ENCODE data around the gene SNX19.
"Not testable (repeated sequence)": the region's sequence is repeated elsewhere in the genome, so short reads cannot be mapped to it uniquely, and the experiment has no call there.

Gene SNX19

GRCh38 chr11:130858215-130858614 lies 58.1 kb downstream of the SNX19 start:
- no peaks in the 10 kb centered on the region for H3K36me3 ChIP-seq (ENCODE audit: low read depth)
- DNase-seq (ENCODE audit: low spot score) (no peak), ATAC-seq (ENCODE audit: low read depth) (no peak)
- no peaks in the 10 kb centered on the region for H3K27me3 ChIP-seq (ENCODE audit: insufficient read depth, poor library complexity, severe bottlenecking)
- H3K4me3 ChIP-seq (ENCODE audit: severe bottlenecking): no peak overlapping the region
- H3K4me1 ChIP-seq (ENCODE audit: insufficient read depth, poor library complexity, severe bottlenecking): no peaks in the 10 kb centered on the region
- no peaks in the 10 kb centered on the region for H3K9me3 ChIP-seq (ENCODE audit: severe bottlenecking)
- TF ChIP-seq, protein P1, sequence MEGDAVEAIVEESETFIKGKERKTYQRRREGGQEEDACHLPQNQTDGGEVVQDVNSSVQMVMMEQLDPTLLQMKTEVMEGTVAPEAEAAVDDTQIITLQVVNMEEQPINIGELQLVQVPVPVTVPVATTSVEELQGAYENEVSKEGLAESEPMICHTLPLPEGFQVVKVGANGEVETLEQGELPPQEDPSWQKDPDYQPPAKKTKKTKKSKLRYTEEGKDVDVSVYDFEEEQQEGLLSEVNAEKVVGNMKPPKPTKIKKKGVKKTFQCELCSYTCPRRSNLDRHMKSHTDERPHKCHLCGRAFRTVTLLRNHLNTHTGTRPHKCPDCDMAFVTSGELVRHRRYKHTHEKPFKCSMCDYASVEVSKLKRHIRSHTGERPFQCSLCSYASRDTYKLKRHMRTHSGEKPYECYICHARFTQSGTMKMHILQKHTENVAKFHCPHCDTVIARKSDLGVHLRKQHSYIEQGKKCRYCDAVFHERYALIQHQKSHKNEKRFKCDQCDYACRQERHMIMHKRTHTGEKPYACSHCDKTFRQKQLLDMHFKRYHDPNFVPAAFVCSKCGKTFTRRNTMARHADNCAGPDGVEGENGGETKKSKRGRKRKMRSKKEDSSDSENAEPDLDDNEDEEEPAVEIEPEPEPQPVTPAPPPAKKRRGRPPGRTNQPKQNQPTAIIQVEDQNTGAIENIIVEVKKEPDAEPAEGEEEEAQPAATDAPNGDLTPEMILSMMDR (IDR thresholded peaks at IDR 0.05; ENCODE audit: poor library complexity, severe bottlenecking): no peak
- H3K27ac ChIP-seq (ENCODE audit: poor library complexity, severe bottlenecking): no peak overlapping the region

DNA sequence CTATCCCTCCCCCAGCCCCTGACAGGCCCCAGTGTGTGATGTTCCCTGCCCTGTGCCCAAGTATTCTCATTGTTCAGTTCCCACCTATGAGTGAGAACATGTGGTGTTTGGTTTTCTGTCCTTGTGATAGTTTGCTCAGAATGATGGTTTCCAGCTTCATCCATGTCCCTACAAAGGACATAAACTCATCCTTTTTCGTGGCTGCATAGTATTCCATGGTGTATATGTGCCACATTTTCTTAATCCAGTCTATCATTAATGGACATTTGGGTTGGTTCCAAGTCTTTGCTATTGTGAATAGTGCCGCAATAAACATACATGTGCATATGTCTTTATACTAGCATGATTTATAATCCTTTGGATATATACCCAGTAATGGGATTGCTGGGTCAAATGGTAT lies 60.6 kb downstream of the SNX19 start:
- DNase-seq (ENCODE audit: low spot score); H3K27me3 ChIP-seq (ENCODE audit: insufficient read depth, poor library complexity, severe bottlenecking); H3K9me3 ChIP-seq (ENCODE audit: severe bottlenecking); H3K36me3 ChIP-seq (ENCODE audit: low read depth); H3K27ac ChIP-seq (ENCODE audit: poor library complexity, severe bottlenecking); H3K4me1 ChIP-seq (ENCODE audit: insufficient read depth, poor library complexity, severe bottlenecking); ATAC-seq (ENCODE audit: low read depth); H3K4me3 ChIP-seq (ENCODE audit: severe bottlenecking): not testable (repeated sequence)

- H3K9me3 ChIP-seq (ENCODE audit: severe bottlenecking): no peaks in the 10 kb centered on the region
- no peak overlapping the region for H3K4me3 ChIP-seq (ENCODE audit: severe bottlenecking)
- ATAC-seq (ENCODE audit: low read depth): no peak
- no peaks in the 10 kb centered on the region for H3K36me3 ChIP-seq (ENCODE audit: low read depth)
- TF ChIP-seq, protein P1 (IDR thresholded peaks at IDR 0.05; ENCODE audit: poor library complexity, severe bottlenecking): no peak
- DNase-seq (ENCODE audit: low spot score): no peak
- H3K27ac ChIP-seq (ENCODE audit: poor library complexity, severe bottlenecking): no peak overlapping the region
- no peaks in the 10 kb centered on the region for H3K27me3 ChIP-seq (ENCODE audit: insufficient read depth, poor library complexity, severe bottlenecking)
- H3K4me1 ChIP-seq (ENCODE audit: insufficient read depth, poor library complexity, severe bottlenecking): no peaks in the 10 kb centered on the region
Measured at GRCh38 chr11:130854483-130854882, 61.8 kb downstream of the SNX19 start.

DNA sequence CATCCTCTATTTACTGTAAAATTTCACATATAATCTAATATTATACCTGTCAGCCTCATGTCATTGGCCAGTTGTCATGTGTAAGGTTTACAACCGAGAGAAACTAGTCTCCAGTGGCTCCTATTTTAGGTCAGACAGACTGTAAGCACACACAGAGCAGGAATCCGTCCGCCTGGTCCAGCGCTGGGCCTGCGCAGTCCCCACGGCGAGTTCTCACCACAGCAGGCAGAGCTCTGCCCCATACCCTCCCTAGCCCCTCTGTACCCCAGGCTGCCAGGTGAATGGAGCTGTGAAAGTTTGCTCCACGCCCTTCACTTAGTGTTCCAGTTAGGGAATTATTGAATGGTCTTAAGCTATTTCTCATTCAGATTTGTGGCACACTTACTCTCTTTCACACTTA lies 63.7 kb downstream of the SNX19 start:
- ATAC-seq (ENCODE audit: low read depth) (no peak), DNase-seq (ENCODE audit: low spot score) (no peak)
- TF ChIP-seq, protein P1 (IDR thresholded peaks at IDR 0.05; ENCODE audit: poor library complexity, severe bottlenecking): no peak
- H3K27me3 ChIP-seq (ENCODE audit: insufficient read depth, poor library complexity, severe bottlenecking): no peaks in the 10 kb centered on the region
- H3K4me3 ChIP-seq (ENCODE audit: severe bottlenecking): no peak overlapping the region
- H3K36me3 ChIP-seq (ENCODE audit: low read depth): no peaks in the 10 kb centered on the region
- peaks cover 16% of the 10 kb centered on the region for H3K4me1 ChIP-seq (ENCODE audit: insufficient read depth, poor library complexity, severe bottlenecking)
- H3K27ac ChIP-seq (ENCODE audit: poor library complexity, severe bottlenecking): no peak overlapping the region
- H3K9me3 ChIP-seq (ENCODE audit: severe bottlenecking): no peaks in the 10 kb centered on the region

DNA sequence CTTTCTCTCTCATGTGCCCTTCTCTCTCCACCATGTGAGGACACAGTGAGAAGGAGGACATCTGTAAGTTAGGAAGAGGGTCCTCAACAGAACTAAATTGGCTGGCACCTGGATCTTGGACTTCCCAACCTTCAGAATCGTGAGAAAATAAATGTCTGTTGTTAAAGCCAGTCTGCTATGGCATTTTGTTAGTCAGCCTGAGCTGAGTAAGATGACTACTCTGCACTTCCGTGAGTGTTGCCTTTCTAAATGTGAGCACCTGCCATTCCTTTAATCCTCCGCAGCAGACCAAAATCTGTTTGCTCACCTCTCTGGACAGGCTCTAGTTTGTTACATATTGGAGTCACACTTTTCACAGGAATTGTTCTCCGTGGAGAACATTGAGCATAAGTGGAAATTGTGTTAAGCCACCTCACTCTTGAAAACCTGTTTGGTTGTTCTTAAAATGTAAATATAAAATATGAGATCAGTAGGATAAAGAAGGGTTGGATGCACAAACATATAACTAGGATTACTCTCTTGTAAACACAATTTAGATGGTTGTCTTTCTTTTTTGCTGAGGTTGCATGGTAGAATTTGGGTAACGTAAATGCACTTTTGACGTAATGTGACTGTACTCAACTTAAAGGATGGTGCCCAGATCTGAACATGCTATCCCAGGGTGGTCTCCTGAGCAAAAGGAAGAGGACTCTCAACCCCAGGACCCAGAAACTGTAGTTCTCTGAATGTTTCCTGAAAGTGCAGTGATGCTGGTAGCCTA lies 65.9 kb downstream of the SNX19 start:
- Histone ChIP-seq H3K27me3 (ENCODE audit: insufficient read depth, poor library complexity, severe bottlenecking) (no peaks in the 10 kb centered on the region), H3K27ac (ENCODE audit: poor library complexity, severe bottlenecking) (no peak overlapping the region), H3K36me3 (ENCODE audit: low read depth) (no peaks in the 10 kb centered on the region), H3K4me3 (ENCODE audit: severe bottlenecking) (no peak overlapping the region), H3K9me3 (ENCODE audit: severe bottlenecking) (no peaks in the 10 kb centered on the region), H3K4me1 (ENCODE audit: insufficient read depth, poor library complexity, severe bottlenecking) (peaks cover 28% of the 10 kb centered on the region)
- no peak for ATAC-seq (ENCODE audit: low read depth)
- TF ChIP-seq, protein P1 (IDR thresholded peaks at IDR 0.05; ENCODE audit: poor library complexity, severe bottlenecking): no peak
- no peak for DNase-seq (ENCODE audit: low spot score)

Measured in RWPE2 (cell line).